ENCODE measurements around the gene LIG1. TPM values are rescaled to one million over a fixed set of nuclear protein-coding genes. Genes with fewer than 3 reads are reported as not detected.

Gene LIG1
- total and polyA plus RNA-seq, 10 donors = 26.5 to 68.4 (median 36.5) TPM

DNA sequence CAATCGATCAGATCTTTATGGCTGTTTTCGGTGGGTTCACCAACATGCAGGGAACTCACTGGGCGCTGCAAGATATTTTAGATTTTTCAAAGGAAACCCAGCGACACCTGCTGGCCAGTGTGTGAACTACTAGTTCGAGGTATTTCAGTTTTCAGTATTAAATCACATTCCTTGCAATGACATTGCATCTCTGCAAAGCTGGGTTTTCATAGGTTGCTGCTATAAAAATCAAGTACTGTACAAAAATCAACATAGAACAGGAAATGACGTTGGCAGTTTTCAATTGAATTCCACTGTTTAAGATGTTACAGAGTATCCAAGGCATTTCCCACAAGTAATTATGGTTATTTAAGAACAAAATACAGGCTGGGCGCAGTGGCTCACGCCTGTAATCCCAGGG, 17.6 kb downstream of the LIG1 start:
- no peak overlapping the region for H3K4me3 ChIP-seq
- TF ChIP-seq, protein P1, sequence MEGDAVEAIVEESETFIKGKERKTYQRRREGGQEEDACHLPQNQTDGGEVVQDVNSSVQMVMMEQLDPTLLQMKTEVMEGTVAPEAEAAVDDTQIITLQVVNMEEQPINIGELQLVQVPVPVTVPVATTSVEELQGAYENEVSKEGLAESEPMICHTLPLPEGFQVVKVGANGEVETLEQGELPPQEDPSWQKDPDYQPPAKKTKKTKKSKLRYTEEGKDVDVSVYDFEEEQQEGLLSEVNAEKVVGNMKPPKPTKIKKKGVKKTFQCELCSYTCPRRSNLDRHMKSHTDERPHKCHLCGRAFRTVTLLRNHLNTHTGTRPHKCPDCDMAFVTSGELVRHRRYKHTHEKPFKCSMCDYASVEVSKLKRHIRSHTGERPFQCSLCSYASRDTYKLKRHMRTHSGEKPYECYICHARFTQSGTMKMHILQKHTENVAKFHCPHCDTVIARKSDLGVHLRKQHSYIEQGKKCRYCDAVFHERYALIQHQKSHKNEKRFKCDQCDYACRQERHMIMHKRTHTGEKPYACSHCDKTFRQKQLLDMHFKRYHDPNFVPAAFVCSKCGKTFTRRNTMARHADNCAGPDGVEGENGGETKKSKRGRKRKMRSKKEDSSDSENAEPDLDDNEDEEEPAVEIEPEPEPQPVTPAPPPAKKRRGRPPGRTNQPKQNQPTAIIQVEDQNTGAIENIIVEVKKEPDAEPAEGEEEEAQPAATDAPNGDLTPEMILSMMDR (IDR thresholded peaks at IDR 0.05 in 8 of 11, conservative IDR thresholded peaks at IDR 0.05 in 3 of 11) = peak; percentile 59 to 89 (median 81)
- no peak for TF ChIP-seq POLR2A (IDR thresholded peaks at IDR 0.05)
- peaks cover 0 to 77% (median 32%) of the 10 kb centered on the region in 6 donors for H3K36me3 ChIP-seq
- H3K4me1 ChIP-seq = peaks cover 0 to 13% (median 7%) of the 10 kb centered on the region in 6 donors
- intact Hi-C loops (cut with DNase I; ENCODE audit: low total_unique reads) = loop anchor here (2.0 kb wide), 1 partner anchor 46 kb away; no protein-coding TSS in a partner anchor
- peak; percentile 80 for DNase-seq
- no peaks in the 10 kb centered on the region for H3K27me3 ChIP-seq (replicated peaks in 1 of 7)
- peak overlapping the region in 1 of 8 donors; percentile 30 for H3K27ac ChIP-seq
- H3K9me3 ChIP-seq = no peaks in the 10 kb centered on the region
- 28 to 44% (median 33%) methylated on average over 8 of the region's 8 CpGs for WGBS, 5 donors

DNA sequence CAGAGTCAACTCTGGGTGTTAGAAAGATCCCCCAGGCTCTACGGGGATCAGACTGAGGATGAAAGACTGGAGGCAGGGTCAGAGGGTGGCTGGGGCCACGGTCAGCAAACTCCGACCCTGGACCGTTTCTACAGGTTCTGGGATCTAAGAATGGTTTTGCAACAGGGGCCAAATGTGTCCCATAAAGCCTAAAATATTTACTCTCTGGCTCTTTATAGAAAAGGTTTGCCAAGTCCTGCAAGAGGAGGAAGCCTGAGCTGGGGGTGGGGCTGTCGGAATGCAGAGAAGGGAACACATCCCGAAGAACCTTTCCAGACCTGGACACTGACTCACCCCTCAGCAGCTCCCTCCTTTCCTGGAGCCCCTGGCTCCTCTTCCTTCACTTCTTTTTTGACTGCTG, 20.7 kb downstream of the LIG1 start:
- TF ChIP-seq POLR2AphosphoS5 (IDR thresholded peaks at IDR 0.05) (no peak), POLR2A (IDR thresholded peaks at IDR 0.05) (no peak)
- TF ChIP-seq, protein P1 (IDR thresholded peaks at IDR 0.05 in 8 of 11, conservative IDR thresholded peaks at IDR 0.05 in 3 of 11) = no peak
- Histone ChIP-seq H3K9me3 (no peaks in the 10 kb centered on the region), H3K27me3 (replicated peaks in 1 of 7) (no peaks in the 10 kb centered on the region), H3K4me1 (peaks cover 0 to 27% (median 13%) of the 10 kb centered on the region in 6 donors), H3K27ac (no peak overlapping the region), H3K4me3 (no peak overlapping the region), H3K36me3 (peaks cover 0 to 82% (median 38%) of the 10 kb centered on the region in 6 donors)
- WGBS, 5 donors = 86 to 95% (median 90%) methylated on average over 3 to 6 of the region's 6 CpGs
- intact Hi-C loops (cut with DNase I; ENCODE audit: low total_unique reads) = no loop called here
- DNase-seq = no peak

DNA sequence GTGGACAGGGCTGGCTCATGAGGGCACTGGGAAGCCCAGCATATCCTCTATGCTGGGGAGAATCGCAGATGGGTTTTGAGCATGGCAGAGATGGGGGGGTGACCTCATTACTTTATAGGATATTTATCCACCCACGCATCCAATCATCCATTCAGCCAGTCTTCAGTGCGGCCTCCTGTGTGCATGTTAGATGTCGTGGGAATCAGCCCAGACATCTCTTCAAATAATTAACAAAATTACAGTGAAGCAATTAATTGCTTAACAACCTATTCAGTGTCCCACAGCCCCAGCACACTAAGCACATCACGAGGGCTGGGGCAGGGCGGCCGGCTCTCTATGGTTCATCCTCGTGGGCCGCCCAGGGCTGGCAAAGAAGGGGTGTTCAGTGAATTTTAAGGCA, 21.6 kb downstream of the LIG1 start:
- Histone ChIP-seq H3K36me3 (peaks cover 0 to 82% (median 41%) of the 10 kb centered on the region in 6 donors), H3K27ac (no peak overlapping the region), H3K4me3 (no peak overlapping the region), H3K27me3 (replicated peaks in 1 of 7) (no peaks in the 10 kb centered on the region), H3K9me3 (no peaks in the 10 kb centered on the region), H3K4me1 (peaks cover 0 to 28% (median 14%) of the 10 kb centered on the region in 6 donors)
- TF ChIP-seq, protein P1 (IDR thresholded peaks at IDR 0.05 in 8 of 11, conservative IDR thresholded peaks at IDR 0.05 in 3 of 11) = no peak
- TF ChIP-seq POLR2AphosphoS5 (IDR thresholded peaks at IDR 0.05) (no peak), POLR2A (IDR thresholded peaks at IDR 0.05) (no peak)
- intact Hi-C loops (cut with DNase I; ENCODE audit: low total_unique reads) = no loop called here
- DNase-seq = no peak
- WGBS, 5 donors = 91 to 97% (median 93%) methylated on average over 9 of the region's 9 CpGs

DNA sequence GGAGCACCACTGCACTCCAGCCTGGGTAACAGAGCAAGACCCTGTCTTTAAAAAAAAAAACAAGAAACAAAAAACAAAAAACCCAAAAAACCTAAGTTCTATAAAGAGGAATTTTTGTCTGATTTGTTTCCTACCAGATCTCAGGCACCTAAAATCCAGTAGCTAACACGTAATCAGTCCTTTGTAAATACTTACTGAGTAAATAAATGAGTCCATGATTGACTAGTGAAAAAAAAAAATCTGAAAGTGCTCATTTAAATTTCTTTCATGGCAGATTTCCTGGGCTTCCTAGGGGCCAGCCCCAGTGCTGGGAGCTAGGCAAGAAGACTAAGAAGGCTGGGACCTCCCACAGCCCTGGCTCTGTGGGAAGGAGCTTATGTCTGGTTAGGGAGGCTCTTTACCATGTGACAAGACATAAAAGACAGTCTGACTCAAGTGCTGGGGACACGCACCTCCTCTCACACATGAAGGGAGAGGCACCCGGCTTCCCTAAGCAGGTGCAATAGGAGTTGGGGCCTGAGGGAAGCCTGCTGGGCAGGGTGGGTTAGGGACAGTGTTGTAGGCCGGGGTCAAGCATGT, 22.5 kb downstream of the LIG1 start:
- H3K4me3 ChIP-seq = no peak overlapping the region
- H3K9me3 ChIP-seq = no peaks in the 10 kb centered on the region
- DNase-seq = no peak
- H3K36me3 ChIP-seq = peaks cover 0 to 91% (median 42%) of the 10 kb centered on the region in 6 donors
- intact Hi-C loops (cut with DNase I; ENCODE audit: low total_unique reads) = no loop called here
- H3K4me1 ChIP-seq = peaks cover 0 to 26% (median 9%) of the 10 kb centered on the region in 6 donors
- WGBS, 5 donors = 85 to 99% (median 95%) methylated on average over 4 of the region's 4 CpGs
- TF ChIP-seq POLR2A (IDR thresholded peaks at IDR 0.05) = no peak
- TF ChIP-seq POLR2AphosphoS5 (IDR thresholded peaks at IDR 0.05) = no peak
- TF ChIP-seq, protein P1 (IDR thresholded peaks at IDR 0.05 in 8 of 11, conservative IDR thresholded peaks at IDR 0.05 in 3 of 11) = no peak
- H3K27ac ChIP-seq = no peak overlapping the region
- H3K27me3 ChIP-seq (replicated peaks in 1 of 7) = no peaks in the 10 kb centered on the region
